BJ (cell line): ENCODE measurements around the gene TMEM248. TPM values are rescaled to one million over a fixed set of nuclear protein-coding genes. Genes with fewer than 3 reads are reported as not detected.

ENCODE experiments used
- CTCF ChIA-PET: fragments of 350-600 bp; formaldehyde crosslinking; extraction: SDS; loops from one replicate; lab custom pipeline; 2021; ENCODE audit warnings: antibody characterized with exemption, inconsistent platforms; lab: Yijun Ruan, JAX
- POLR2A ChIA-PET: fragments of 300-600 bp; sonication (Branson Sonifier 250); formaldehyde crosslinking; extraction: SDS; loops from one replicate; lab custom pipeline; 2021; ENCODE audit warnings: antibody characterized with exemption; lab: Charles Lee
- DNase-seq: peaks from one replicate; pipeline ENCODE4 v3.0.0-alpha.2; 2011; ENCODE audit warnings: low read depth
- H3K27me3 ChIP-seq: 2 replicates; pipeline ENCODE4 v1.6.0; 2011; ENCODE audit warnings: low read length; ENCODE audit not compliant: control insufficient read depth, insufficient read depth
- H3K36me3 ChIP-seq: 2 replicates; pipeline ENCODE4 v1.5.1; 2011; ENCODE audit warnings: low read length; ENCODE audit not compliant: control insufficient read depth, insufficient read depth
- H3K4me3 ChIP-seq: 2 replicates; pipeline ENCODE4 v1.5.1; 2011; ENCODE audit warnings: low read depth, mild to moderate bottlenecking, control low read depth, low read length
- polyA plus RNA-seq: library from polyadenylated mRNA; depleted of rRNA; stranded (reverse); fragments of >200 nt; gene quantifications from 2 replicates; pipeline ENCODE4 v1.2.3, GENCODE V29; 2011
- TF ChIP-seq, protein P1 (sequence below): IDR thresholded peaks from 2 replicates; pipeline ENCODE4 v1.5.1; 2011; ENCODE audit warnings: low read depth, mild to moderate bottlenecking, control low read depth, inconsistent platforms, low read length, moderate library complexity; ENCODE audit not compliant: insufficient read depth

The TMEM248 gene
- polyA plus RNA-seq, 1 experiment = 281 TPM

DNA sequence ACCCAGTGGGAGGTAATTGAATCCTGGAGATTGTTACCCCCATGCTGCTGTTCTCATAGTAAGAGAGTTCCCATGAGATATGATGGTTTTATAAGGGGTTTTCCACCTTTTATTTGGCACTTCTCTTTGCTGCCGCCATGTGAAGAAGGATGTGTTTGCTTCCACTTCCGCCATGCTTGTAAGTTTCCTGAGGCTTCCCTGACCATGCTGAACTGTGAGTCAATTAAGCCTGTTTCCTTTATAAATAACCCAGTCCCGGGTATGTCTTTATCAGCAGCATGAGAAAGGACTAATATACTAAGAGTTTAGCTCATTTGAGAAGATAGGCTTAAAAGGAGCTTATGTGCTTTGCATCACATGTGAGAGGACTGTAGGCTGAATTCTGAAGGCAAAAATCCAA is 29.3 kb downstream of the TMEM248 start:
- TF ChIP-seq, protein P1, sequence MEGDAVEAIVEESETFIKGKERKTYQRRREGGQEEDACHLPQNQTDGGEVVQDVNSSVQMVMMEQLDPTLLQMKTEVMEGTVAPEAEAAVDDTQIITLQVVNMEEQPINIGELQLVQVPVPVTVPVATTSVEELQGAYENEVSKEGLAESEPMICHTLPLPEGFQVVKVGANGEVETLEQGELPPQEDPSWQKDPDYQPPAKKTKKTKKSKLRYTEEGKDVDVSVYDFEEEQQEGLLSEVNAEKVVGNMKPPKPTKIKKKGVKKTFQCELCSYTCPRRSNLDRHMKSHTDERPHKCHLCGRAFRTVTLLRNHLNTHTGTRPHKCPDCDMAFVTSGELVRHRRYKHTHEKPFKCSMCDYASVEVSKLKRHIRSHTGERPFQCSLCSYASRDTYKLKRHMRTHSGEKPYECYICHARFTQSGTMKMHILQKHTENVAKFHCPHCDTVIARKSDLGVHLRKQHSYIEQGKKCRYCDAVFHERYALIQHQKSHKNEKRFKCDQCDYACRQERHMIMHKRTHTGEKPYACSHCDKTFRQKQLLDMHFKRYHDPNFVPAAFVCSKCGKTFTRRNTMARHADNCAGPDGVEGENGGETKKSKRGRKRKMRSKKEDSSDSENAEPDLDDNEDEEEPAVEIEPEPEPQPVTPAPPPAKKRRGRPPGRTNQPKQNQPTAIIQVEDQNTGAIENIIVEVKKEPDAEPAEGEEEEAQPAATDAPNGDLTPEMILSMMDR = no peak
- H3K36me3 ChIP-seq = peaks cover 12% of the 10 kb centered on the region
- H3K4me3 ChIP-seq = no peak overlapping the region
- H3K27me3 ChIP-seq = no peaks in the 10 kb centered on the region
- CTCF ChIA-PET = no interaction called here
- POLR2A ChIA-PET = no interaction called here
- no peak for DNase-seq

DNA sequence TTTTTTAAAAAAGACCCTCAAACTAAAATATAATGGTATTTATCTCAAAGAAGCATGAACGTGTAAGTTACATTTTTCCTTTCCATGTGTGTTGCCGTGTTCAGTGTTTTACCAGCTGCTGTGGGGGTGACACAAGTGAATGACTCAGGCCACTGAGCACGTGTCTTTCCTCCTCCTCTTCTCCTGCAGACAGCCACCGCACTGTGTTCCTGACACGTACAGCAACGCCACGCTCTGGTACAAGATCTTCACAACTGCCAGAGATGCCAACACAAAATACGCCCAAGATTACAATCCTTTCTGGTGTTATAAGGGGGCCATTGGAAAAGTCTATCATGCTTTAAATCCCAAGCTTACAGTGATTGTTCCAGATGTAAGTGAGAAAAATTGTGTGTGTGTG is 29.7 kb downstream of the TMEM248 start:
- ChIA-PET CTCF (no interaction called here), POLR2A (no interaction called here)
- Histone ChIP-seq H3K27me3 (no peaks in the 10 kb centered on the region), H3K4me3 (no peak overlapping the region), H3K36me3 (peaks cover 16% of the 10 kb centered on the region)
- DNase-seq = no peak
- TF ChIP-seq, protein P1 = no peak

DNA sequence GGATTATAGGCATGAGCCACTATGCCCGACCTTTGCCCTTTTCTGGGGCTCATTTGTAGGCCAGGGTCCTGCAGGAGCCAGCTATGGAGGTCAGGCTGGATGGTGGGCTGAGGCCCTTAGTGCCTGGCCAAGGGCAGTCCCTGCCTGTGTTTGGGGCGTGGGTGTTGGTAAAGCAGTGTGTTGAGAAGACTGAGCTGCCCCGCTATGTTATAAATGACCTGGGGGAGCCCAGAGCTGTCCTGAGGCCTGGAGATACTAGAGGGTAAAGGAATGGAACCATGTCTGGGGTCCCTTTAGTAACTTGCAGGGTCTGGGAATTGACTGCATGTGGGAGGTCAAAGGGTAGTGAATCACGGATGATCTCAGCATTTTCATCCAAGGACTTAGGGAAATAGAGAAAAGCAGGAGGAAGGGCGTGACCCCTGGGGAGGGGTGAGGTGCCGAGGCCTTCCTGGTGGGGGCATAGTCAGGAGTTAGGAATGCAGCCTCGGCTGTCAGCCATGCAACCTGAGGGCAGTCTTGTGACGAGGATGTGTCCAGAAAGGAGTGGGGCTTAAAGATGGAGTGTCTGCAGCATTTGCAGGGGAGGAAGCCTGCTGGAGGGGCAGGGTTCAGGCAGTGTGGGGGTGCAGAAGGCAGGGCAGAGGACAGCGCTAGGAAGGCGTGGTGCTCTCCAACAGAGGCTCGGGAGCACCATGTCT is 31.5 kb downstream of the TMEM248 start:
- Histone ChIP-seq H3K4me3 (no peak overlapping the region), H3K36me3 (peaks cover 14% of the 10 kb centered on the region), H3K27me3 (no peaks in the 10 kb centered on the region)
- CTCF ChIA-PET = interaction anchor here (0.7 kb wide), 1 partner anchor 9 kb away, joined by 3 read pairs; no protein-coding TSS in a partner anchor
- no peak for DNase-seq
- POLR2A ChIA-PET = no interaction called here
- TF ChIP-seq, protein P1 = no peak

DNA sequence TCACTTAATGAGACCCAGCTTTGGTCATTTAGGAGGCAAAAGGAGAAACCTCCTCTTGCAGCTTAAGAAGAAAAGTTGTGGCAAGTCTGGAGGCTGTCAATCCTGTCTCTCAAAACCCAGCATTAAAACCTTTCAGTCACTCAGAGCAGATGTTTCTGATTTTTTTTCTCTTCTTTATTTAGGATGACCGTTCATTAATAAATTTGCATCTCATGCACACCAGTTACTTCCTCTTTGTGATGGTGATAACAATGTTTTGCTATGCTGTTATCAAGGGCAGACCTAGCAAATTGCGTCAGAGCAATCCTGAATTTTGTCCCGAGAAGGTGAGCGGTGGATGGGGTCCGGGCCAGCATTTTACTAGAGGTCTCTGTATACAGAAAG is 32.0 kb downstream of the TMEM248 start:
- Histone ChIP-seq H3K4me3 (no peak overlapping the region), H3K27me3 (no peaks in the 10 kb centered on the region), H3K36me3 (peaks cover 14% of the 10 kb centered on the region)
- DNase-seq = no peak
- ChIA-PET CTCF (interaction anchor here (0.7 kb wide), 1 partner anchor 9 kb away, joined by 3 read pairs; no protein-coding TSS in a partner anchor), POLR2A (no interaction called here)
- TF ChIP-seq, protein P1 = no peak

DNA sequence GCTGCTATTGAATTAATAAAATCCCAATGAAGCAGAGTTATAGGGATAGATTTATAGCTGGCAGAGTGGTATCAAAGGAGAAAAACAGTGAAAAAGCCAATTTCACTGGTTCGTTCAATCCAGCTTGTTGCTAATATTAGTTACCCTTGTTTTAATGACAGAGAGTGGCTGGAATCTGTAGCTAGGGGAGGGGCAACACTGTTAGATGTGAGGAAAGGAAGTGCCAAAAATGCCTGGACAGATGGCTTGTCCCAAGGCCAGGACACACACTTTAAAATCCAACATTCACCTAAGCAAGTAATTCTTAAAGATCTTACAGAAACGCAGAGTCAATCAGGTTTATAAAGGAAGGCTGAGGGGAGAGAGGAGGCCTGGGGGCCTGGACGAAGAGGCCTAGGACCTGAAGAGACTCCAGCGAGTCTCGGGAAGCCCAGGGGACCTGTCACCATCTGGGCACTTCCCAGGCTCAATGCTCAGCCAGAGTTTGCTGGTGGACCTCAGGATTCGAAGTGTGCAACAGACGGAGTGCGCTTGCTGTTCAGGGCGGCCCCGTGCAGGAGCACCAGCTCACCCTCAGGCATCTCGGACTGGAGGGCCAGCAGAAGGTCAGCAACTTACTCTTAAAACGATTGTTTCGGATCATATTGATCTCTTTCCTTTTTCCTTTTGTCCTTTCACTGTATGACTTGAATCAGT is 36.7 kb downstream of the TMEM248 start:
- TF ChIP-seq, protein P1 = no peak
- ChIA-PET CTCF (interaction anchor here (0.6 kb wide), 1 partner anchor 16 kb away, joined by 3 read pairs; no protein-coding TSS in a partner anchor), POLR2A (no interaction called here)
- DNase-seq = no peak
- H3K4me3 ChIP-seq = no peak overlapping the region
- H3K27me3 ChIP-seq = no peaks in the 10 kb centered on the region
- H3K36me3 ChIP-seq = peaks cover 14% of the 10 kb centered on the region
